SK-N-MC (cell line): ENCODE measurements around the gene HSH2D.

ENCODE experiments used
- DNase-seq: peaks from one replicate; pipeline ENCODE4 v3.0.0-alpha.2; 2011; ENCODE audit warnings: low read depth, low spot score
- H3K27ac ChIP-seq: fragments of 200-600 bp; sonication (generic); 2 replicates; pipeline ENCODE4 v1.5.1; 2016; ENCODE audit warnings: mixed run types
- H3K36me3 ChIP-seq: fragments of 200-600 bp; sonication (generic); 2 replicates; pipeline ENCODE4 v1.6.1; 2017; ENCODE audit warnings: antibody characterized with exemption, low read length, mixed read lengths; ENCODE audit not compliant: insufficient read depth
- H3K4me3 ChIP-seq: fragments of 200-600 bp; sonication (generic); 2 replicates; pipeline ENCODE4 v1.5.1; 2016
- H3K9ac ChIP-seq: fragments of 200-600 bp; sonication (generic); 2 replicates; pipeline ENCODE4 v1.8.0; 2017; ENCODE audit warnings: mixed run types, mixed read lengths; ENCODE audit not compliant: insufficient read length
- H3K9me3 ChIP-seq: fragments of 200-600 bp; sonication (generic); 2 replicates; pipeline ENCODE4 v1.6.1; 2017; ENCODE audit warnings: low read depth, mild to moderate bottlenecking, antibody characterized with exemption, low read length, moderate library complexity, mixed read lengths
- EZH2 ChIP-seq: fragments of 200-600 bp; sonication (generic); IDR thresholded peaks from one replicate; pipeline ENCODE4 v1.6.1; 2017; ENCODE audit warnings: antibody characterized with exemption
- FOXP2 ChIP-seq: optimal IDR thresholded peaks from 2 replicates; pipeline ENCODE3; 2011; ENCODE audit warnings: mild to moderate bottlenecking, moderate library complexity; ENCODE audit not compliant: insufficient read depth; ENCODE audit errors: extremely low read length, control extremely low read depth
- POLR2AphosphoS5 ChIP-seq: IDR thresholded peaks from 2 replicates; pipeline ENCODE4 v1.6.1; 2012; ENCODE audit warnings: mild to moderate bottlenecking, low read depth, low read length, borderline replicate concordance

Gene HSH2D

GRCh38 chr19:16157601-16158000, 14.1 kb downstream of the HSH2D start:
- H3K9ac ChIP-seq, result no peak overlapping the region
- H3K9me3 ChIP-seq, result no peaks in the 10 kb centered on the region
- DNase-seq, result no peak
- no peaks in the 10 kb centered on the region for H3K36me3 ChIP-seq
- H3K4me3 ChIP-seq, result no peak overlapping the region
- no peak overlapping the region for H3K27ac ChIP-seq
- no peak for TF ChIP-seq FOXP2
- TF ChIP-seq EZH2, result no peak
- TF ChIP-seq POLR2AphosphoS5, result no peak

- Histone ChIP-seq H3K27ac (no peak overlapping the region), H3K9ac (no peak overlapping the region)
These were observed 16.2 kb downstream of the HSH2D start for GRCh38 chr19:16159655-16160054.

GRCh38 chr19:16160445-16160942, 17.0 kb downstream of the HSH2D start:
- Histone ChIP-seq H3K4me3 (no peak overlapping the region), H3K9ac (no peak overlapping the region), H3K9me3 (no peaks in the 10 kb centered on the region), H3K27ac (no peak overlapping the region), H3K36me3 (no peaks in the 10 kb centered on the region)
- no peak for DNase-seq
- TF ChIP-seq FOXP2 (no peak), POLR2AphosphoS5 (no peak), EZH2 (no peak)

More at GRCh38 chr19:16159655-16160054, 16.2 kb downstream of the HSH2D start:
- DNase-seq, result no peak
- Histone ChIP-seq H3K9me3 (no peaks in the 10 kb centered on the region), H3K36me3 (no peaks in the 10 kb centered on the region), H3K4me3 (no peak overlapping the region)
- TF ChIP-seq POLR2AphosphoS5, result no peak
- TF ChIP-seq FOXP2, result no peak
- TF ChIP-seq EZH2, result no peak

GRCh38 chr19:16160943-16161560, 17.6 kb downstream of the HSH2D start:
- H3K9me3 ChIP-seq, result no peaks in the 10 kb centered on the region
- no peak overlapping the region for H3K9ac ChIP-seq
- TF ChIP-seq POLR2AphosphoS5 (no peak), EZH2 (no peak), FOXP2 (no peak)
- no peak overlapping the region for H3K4me3 ChIP-seq
- no peak overlapping the region for H3K27ac ChIP-seq
- no peak for DNase-seq
- no peaks in the 10 kb centered on the region for H3K36me3 ChIP-seq

GRCh38 chr19:16161840-16162239, 18.4 kb downstream of the HSH2D start:
- no peak overlapping the region for H3K27ac ChIP-seq
- H3K9ac ChIP-seq, result no peak overlapping the region
- TF ChIP-seq EZH2 (no peak), POLR2AphosphoS5 (no peak), FOXP2 (no peak)
- no peaks in the 10 kb centered on the region for H3K36me3 ChIP-seq
- no peak for DNase-seq
- no peak overlapping the region for H3K4me3 ChIP-seq
- H3K9me3 ChIP-seq, result no peaks in the 10 kb centered on the region

GRCh38 chr19:16164222-16164890, 20.9 kb downstream of the HSH2D start:
- no peaks in the 10 kb centered on the region for H3K36me3 ChIP-seq
- TF ChIP-seq EZH2, result no peak
- no peak for TF ChIP-seq FOXP2
- TF ChIP-seq POLR2AphosphoS5, result no peak
- H3K27ac ChIP-seq, result no peak overlapping the region
- no peaks in the 10 kb centered on the region for H3K9me3 ChIP-seq
- no peak overlapping the region for H3K9ac ChIP-seq
- DNase-seq, result no peak
- no peak overlapping the region for H3K4me3 ChIP-seq

- TF ChIP-seq FOXP2 (no peak), POLR2AphosphoS5 (no peak), EZH2 (no peak)
- Histone ChIP-seq H3K36me3 (no peaks in the 10 kb centered on the region), H3K27ac (no peak overlapping the region), H3K4me3 (no peak overlapping the region), H3K9ac (no peak overlapping the region), H3K9me3 (no peaks in the 10 kb centered on the region)
- no peak for DNase-seq
These were observed 22.9 kb downstream of the HSH2D start for GRCh38 chr19:16166417-16166816.

GRCh38 chr19:16167055-16167454, 23.6 kb downstream of the HSH2D start:
- no peak for DNase-seq
- Histone ChIP-seq H3K9ac (no peak overlapping the region), H3K4me3 (no peak overlapping the region), H3K36me3 (no peaks in the 10 kb centered on the region), H3K9me3 (no peaks in the 10 kb centered on the region), H3K27ac (no peak overlapping the region)
- no peak for TF ChIP-seq POLR2AphosphoS5

GRCh38 chr19:16168465-16169081, 25.1 kb downstream of the HSH2D start:
- H3K9ac ChIP-seq, result no peak overlapping the region
- H3K9me3 ChIP-seq, result no peaks in the 10 kb centered on the region
- DNase-seq, result no peak
- no peak overlapping the region for H3K27ac ChIP-seq
- H3K4me3 ChIP-seq, result no peak overlapping the region
- H3K36me3 ChIP-seq, result no peaks in the 10 kb centered on the region
- TF ChIP-seq FOXP2 (no peak), POLR2AphosphoS5 (no peak), EZH2 (no peak)
